22Rv1 (cell line): ENCODE measurements around the gene TICAM1.

Experiments used
- CTCF ChIP-seq: fragments of 450-650 bp; IDR thresholded peaks from 2 replicates; pipeline ENCODE4 v1.5.1; 2017; ENCODE audit warnings: mild to moderate bottlenecking
- ZFX ChIP-seq: fragments of 450-650 bp; IDR thresholded peaks from 2 replicates; pipeline ENCODE4 v1.6.1; 2017; ENCODE audit warnings: antibody characterized with exemption, borderline replicate concordance

GRCh38 chr19:4873930-4874329 lies 42.4 kb upstream of the TICAM1 start:
- no peak for TF ChIP-seq CTCF
- no peak for TF ChIP-seq ZFX
